Mesodermal cell (in vitro differentiated cells): ENCODE results near the gene TNFSF13.
A peak's percentile ranks its signal among the peaks of the same experiment; 100 is the strongest.

Experiments
- H3K27ac ChIP-seq: 2 replicates; pipeline ENCODE4 v1.7.0; 2013; ENCODE audit warnings: mild to moderate bottlenecking, low read depth, low read length, moderate library complexity; ENCODE audit not compliant: severe bottlenecking
- H3K36me3 ChIP-seq: 2 replicates; pipeline ENCODE4 v1.7.1; 2013; ENCODE audit warnings: mild to moderate bottlenecking, low read length, moderate library complexity; ENCODE audit not compliant: control insufficient read depth, insufficient read depth
- H3K4me1 ChIP-seq: one replicate; pipeline ENCODE4 v1.7.1; 2013; ENCODE audit warnings: mild to moderate bottlenecking, low read length; ENCODE audit not compliant: insufficient read depth, control insufficient read depth, poor library complexity, severe bottlenecking
- H3K4me3 ChIP-seq: 2 replicates; pipeline ENCODE4 v1.7.0; 2013; ENCODE audit warnings: low read length, control low read depth, mild to moderate bottlenecking; ENCODE audit not compliant: insufficient read depth, poor library complexity, severe bottlenecking; ENCODE audit errors: extremely low read depth
- H3K9me3 ChIP-seq: 2 replicates; pipeline ENCODE4 v1.7.1; 2013; ENCODE audit warnings: mild to moderate bottlenecking, low read length, moderate library complexity; ENCODE audit not compliant: control insufficient read depth
- WGBS, 2 experiments: methylation state at CpG; one replicate each; pipeline ENCODE4 v1.1.5; 2013; ENCODE audit warnings: missing lambda C conversion rate in 2 of 2; ENCODE audit not compliant: insufficient coverage in 2 of 2; 5-methylcytosine and 5-hydroxymethylcytosine counted together

Gene TNFSF13

DNA sequence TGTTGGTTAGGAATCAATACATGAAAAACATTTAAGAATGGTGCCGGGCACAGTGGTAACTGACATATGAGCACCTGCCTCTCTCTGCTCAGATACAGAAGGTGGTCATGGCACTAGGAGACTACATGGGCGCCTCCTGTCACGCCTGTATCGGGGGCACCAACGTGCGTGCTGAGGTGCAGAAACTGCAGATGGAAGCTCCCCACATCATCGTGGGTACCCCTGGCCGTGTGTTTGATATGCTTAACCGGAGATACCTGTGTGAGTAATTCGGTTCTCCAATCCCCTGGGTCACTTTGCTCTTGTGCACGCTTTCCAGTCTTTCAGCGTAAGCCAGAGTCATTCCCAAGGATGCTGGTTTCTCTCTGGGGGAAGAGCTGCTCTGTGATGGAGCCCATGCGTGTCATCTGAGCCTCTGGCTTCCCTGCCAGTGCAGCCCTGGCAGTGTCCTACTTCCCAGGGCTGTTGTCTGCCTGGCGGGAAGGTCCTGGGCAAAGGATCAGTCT lies 17.9 kb downstream of the TNFSF13 start:
- H3K36me3 ChIP-seq: peaks cover 73% of the 10 kb centered on the region
- no peaks in the 10 kb centered on the region for H3K9me3 ChIP-seq
- H3K4me3 ChIP-seq: no peak overlapping the region
- WGBS, 2 experiments: 94 to 97% methylated on average over 14 of the region's 14 CpGs
- peaks cover 33% of the 10 kb centered on the region for H3K4me1 ChIP-seq
- H3K27ac ChIP-seq: no peak overlapping the region

DNA sequence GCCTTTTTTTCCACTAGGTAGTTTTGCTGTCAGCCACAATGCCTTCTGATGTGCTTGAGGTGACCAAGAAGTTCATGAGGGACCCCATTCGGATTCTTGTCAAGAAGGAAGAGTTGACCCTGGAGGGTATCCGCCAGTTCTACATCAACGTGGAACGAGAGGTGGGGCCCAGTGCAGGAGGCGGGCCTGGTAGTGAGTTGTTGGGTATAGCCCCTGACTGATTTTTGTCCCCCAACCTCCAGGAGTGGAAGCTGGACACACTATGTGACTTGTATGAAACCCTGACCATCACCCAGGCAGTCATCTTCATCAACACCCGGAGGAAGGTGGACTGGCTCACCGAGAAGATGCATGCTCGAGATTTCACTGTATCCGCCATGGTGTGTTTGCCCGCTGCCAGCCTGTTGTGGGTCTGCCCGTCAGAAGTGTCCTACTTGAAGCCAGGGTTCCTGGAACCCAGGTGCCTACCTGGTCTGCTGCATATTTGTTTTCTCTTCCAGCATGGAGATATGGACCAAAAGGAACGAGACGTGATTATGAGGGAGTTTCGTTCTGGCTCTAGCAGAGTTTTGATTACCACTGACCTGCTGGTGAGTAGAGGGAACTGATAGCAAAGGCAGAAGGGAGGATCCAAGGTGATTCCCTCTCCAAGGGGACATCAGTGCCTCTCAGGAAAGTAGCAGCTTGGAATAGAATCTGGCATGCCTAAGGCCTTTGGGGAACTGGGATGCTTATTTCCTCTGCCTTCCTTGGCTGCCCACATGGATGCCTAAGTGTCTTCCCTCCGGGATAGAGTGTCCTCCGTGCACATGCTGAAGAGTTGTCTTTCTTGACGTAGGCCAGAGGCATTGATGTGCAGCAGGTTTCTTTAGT lies 19.0 kb downstream of the TNFSF13 start:
- Histone ChIP-seq H3K27ac (peak overlapping the region; percentile 5), H3K36me3 (peaks cover 72% of the 10 kb centered on the region)
- WGBS, 2 experiments: 97 to 98% methylated on average over 14 to 17 of the region's 17 CpGs

DNA sequence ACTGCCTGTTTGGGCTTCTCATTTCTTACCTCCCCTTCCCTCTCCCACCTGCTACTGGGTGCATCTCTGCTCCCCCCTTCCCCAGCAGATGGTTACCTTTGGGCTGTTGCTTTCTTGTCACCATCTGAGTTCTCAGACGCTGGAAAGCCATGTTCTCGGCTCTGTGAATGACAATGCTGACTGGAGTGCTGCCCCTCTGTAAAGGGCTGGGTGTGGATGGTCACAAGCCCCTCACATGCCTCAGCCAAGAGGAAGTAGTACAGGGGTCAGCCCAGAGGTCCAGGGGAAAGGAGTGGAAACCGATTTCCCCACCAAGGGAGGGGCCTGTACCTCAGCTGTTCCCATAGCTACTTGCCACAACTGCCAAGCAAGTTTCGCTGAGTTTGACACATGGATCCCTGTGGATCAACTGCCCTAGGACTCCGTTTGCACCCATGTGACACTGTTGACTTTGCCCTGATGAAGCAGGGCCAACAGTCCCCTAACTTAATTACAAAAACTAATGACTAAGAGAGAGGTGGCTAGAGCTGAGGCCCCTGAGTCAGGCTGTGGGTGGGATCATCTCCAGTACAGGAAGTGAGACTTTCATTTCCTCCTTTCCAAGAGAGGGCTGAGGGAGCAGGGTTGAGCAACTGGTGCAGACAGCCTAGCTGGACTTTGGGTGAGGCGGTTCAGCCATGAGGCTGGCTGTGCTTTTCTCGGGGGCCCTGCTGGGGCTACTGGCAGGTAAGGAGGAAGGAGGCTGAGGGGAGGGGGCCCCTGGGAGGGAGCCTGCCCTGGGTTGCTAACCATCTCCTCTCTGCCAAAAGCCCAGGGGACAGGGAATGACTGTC lies 20.7 kb downstream of the TNFSF13 start, which contains the start of gene CD68:
TSS of gene CD68 (plus strand) at position 638 of the 833 bp plus-strand sequence. CDS start at position 678, 40 bp downstream.
- peaks cover 66% of the 10 kb centered on the region for H3K36me3 ChIP-seq
- H3K27ac ChIP-seq: peak within 1 kb of the TSS; percentile 61
- H3K9me3 ChIP-seq: no peaks in the 10 kb centered on the region
- H3K4me3 ChIP-seq: no peak within 1 kb of the TSS
- H3K4me1 ChIP-seq: peaks cover 40% of the 10 kb centered on the region
- WGBS, 2 experiments: 46 to 54% methylated on average over 3 to 6 of the region's 7 CpGs

More for the DNA sequence above, 19.0 kb downstream of the TNFSF13 start:
- H3K4me1 ChIP-seq: peaks cover 32% of the 10 kb centered on the region
- H3K9me3 ChIP-seq: no peaks in the 10 kb centered on the region
- H3K4me3 ChIP-seq: no peak overlapping the region

DNA sequence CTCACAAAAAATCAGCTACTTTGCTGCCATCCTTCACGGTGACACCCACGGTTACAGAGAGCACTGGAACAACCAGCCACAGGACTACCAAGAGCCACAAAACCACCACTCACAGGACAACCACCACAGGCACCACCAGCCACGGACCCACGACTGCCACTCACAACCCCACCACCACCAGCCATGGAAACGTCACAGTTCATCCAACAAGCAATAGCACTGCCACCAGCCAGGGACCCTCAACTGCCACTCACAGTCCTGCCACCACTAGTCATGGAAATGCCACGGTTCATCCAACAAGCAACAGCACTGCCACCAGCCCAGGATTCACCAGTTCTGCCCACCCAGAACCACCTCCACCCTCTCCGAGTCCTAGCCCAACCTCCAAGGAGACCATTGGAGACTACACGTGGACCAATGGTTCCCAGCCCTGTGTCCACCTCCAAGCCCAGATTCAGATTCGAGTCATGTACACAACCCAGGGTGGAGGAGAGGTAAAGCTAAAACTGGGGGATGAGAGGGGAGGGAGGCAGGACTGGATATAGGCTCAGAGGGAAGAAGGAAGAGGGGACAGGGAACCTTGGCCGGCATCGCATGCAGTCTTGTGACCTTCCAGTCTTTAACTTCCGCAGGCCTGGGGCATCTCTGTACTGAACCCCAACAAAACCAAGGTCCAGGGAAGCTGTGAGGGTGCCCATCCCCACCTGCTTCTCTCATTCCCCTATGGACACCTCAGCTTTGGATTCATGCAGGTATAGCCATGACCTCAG lies 21.5 kb downstream of the TNFSF13 start:
- H3K9me3 ChIP-seq: no peaks in the 10 kb centered on the region
- H3K4me1 ChIP-seq: peaks cover 35% of the 10 kb centered on the region
- H3K27ac ChIP-seq: peak overlapping the region; percentile 61
- peaks cover 58% of the 10 kb centered on the region for H3K36me3 ChIP-seq
- 87 to 88% methylated on average over 7 to 8 of the region's 12 CpGs for WGBS, 2 experiments
- no peak overlapping the region for H3K4me3 ChIP-seq

DNA sequence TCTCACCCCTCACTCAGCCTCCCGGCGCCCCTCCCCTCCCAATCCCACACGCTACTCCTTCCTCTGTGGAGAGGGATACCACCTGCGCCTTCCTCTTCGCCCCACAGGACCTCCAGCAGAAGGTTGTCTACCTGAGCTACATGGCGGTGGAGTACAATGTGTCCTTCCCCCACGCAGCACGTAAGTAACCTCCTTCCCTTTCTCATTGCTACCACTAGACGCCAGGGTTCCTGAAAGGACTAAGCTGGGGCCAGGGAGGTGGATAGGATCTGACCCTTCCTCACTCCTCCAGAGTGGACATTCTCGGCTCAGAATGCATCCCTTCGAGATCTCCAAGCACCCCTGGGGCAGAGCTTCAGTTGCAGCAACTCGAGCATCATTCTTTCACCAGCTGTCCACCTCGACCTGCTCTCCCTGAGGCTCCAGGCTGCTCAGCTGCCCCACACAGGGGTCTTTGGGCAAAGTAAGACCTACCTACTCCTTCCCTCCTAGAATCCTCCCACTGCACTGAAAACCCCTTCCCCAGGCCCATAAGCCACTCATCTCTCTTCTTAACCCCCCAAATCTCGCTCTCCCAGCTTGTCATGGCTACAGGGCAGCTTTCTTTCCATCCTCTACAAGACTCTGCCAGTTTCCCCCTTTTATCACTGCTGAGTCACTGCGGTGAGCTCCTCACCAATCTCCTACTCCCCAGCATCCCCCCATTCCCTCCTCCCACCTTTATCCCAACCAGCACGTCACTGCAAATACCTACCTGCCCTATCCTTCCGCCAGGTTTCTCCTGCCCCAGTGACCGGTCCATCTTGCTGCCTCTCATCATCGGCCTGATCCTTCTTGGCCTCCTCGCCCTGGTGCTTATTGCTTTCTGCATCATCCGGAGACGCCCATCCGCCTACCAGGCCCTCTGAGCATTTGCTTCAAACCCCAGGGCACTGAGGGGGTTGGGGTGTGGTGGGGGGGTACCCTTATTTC lies 22.3 kb downstream of the TNFSF13 start:
- 88 to 92% methylated on average over 15 of the region's 23 CpGs for WGBS, 2 experiments
- H3K27ac ChIP-seq: peak overlapping the region; percentile 23
- no peaks in the 10 kb centered on the region for H3K9me3 ChIP-seq
- peaks cover 57% of the 10 kb centered on the region for H3K36me3 ChIP-seq
- H3K4me1 ChIP-seq: peaks cover 26% of the 10 kb centered on the region
- no peak overlapping the region for H3K4me3 ChIP-seq

DNA sequence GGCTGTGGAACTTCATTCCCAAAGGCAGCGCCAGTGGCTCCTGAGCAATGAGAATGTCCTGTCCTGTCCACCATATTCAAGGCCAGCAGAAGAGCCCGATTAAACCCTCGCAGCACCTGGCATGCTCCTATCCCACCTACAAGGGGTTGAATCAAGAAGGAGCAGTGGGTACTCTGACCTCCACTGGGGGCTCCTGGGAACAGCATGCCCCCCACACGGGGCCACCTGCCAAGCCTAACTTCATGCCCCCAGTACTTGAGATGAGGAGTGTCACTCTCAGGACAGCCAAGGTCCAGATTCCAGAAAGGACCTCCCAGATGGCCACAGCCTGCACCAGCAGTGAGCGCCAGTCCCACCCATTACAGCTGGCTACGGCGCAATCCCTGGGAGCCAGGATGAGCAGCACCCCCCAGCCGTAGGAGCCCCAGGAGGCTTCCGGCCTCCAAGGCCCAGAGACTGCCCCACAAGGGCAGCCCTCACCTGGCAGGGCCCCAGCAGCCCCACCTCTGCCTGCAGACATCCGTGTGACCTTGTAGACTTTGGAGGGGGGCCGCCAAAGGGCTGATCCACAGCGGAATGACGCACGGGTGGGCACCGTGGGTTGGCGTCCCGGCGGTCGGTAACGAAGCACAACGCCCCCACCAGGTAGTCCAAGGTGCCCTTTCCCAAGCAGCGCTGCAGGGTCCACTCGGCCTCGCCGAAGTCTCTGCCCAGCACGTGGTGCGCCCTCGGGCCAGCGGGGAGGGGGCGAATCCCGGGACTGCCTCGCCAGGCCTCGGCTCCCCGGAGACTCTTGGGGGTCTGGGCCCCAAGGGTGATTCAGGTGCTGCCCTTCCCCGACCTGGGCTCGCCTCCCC lies 24.1 kb downstream of the TNFSF13 start:
- 93 to 94% methylated on average over 29 to 31 of the region's 36 CpGs for WGBS, 2 experiments
- Histone ChIP-seq H3K9me3 (no peaks in the 10 kb centered on the region), H3K36me3 (peaks cover 47% of the 10 kb centered on the region), H3K4me1 (peaks cover 32% of the 10 kb centered on the region), H3K4me3 (peak overlapping the region; percentile 5), H3K27ac (peak overlapping the region; percentile 99)

DNA sequence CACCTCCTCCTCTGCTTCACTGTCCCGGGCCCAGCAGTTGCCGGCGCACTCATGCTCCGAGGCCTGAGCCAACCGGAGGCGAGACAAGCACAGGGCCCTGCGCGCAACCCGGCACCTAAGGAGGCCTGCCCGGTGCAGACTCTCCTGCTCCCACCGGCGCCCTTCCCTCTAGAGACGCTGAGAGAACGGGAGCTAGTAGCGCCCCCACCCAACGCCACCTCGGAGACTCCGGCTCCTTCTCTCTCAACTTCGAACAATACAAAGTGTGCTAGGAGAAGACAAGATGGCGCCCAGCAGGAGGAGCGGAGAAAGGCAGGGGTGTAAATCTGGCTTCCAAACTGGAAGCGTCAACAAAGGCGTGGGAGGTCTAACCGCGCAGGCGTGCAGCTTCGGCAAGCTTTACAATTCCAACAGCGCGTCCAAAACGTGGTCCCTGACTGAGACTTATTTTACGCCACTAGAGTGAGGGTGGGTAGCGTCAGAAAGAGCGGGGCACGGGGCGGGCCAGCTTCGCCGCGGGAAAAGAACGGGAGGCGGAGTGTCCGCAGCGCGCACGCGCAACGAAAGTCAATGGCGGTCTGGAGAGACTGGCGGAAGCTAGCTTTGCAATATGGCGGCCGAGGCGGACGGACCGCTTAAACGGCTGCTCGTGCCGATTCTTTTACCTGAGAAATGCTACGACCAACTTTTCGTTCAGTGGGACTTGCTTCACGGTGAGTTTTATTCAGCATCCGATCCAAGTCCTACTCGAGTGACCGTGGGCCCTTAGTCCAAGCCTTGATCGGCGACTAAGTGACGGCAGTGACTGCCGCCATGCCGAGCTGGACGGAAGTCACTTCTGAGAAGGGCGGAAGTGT lies 24.9 kb downstream of the TNFSF13 start, which contains the start of gene MPDU1:
TSS of gene MPDU1 (plus strand) at position 600 of the 857 bp plus-strand sequence. CDS start at position 611, 11 bp downstream.
- Histone ChIP-seq H3K27ac (peak within 1 kb of the TSS; percentile 99), H3K4me1 (peaks cover 37% of the 10 kb centered on the region), H3K36me3 (peaks cover 46% of the 10 kb centered on the region), H3K9me3 (no peaks in the 10 kb centered on the region), H3K4me3 (peak within 1 kb of the TSS; percentile 51)
- WGBS, 2 experiments: 28 to 29% methylated on average over 61 to 66 of the region's 69 CpGs

DNA sequence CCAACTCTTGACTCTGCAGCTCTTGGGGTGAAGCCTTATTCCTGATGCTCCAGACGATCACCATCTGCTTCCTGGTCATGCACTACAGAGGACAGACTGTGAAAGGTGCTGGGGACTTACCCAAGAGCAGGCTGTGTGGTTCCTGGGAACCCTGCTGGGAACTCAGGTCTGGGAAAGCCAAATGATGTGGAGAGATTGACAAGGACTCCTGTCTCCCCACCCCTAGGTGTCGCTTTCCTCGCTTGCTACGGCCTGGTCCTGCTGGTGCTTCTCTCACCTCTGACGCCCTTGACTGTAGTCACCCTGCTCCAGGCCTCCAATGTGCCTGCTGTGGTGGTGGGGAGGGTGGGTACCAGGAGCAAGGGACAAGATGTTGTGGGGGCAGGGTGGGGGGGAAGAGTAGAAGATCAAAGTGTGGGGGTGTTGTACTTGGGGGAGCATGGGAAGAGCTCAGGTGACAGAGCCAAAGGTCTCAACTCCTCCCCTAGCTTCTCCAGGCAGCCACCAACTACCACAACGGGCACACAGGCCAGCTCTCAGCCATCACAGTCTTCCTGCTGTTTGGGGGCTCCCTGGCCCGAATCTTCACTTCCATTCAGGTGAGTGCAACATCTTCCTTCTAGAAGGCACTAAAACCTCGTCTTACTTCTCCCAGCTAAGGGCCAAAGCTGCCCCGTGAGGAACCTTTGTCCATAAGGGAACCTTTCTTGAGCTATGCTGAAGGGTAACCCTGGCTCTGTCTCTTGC lies 28.3 kb downstream of the TNFSF13 start:
- WGBS, 2 experiments: 92 to 94% methylated on average over 5 to 6 of the region's 9 CpGs
- Histone ChIP-seq H3K27ac (peak overlapping the region; percentile 43), H3K4me1 (peaks cover 49% of the 10 kb centered on the region), H3K36me3 (peaks cover 49% of the 10 kb centered on the region), H3K9me3 (no peaks in the 10 kb centered on the region), H3K4me3 (no peak overlapping the region)
